K562 (cell line): ENCODE results near the gene CBX2. TPM values are rescaled to one million over a fixed set of nuclear protein-coding genes. Genes with fewer than 3 reads are reported as not detected.
A peak's percentile ranks its signal among the peaks of the same experiment; 100 is the strongest.

ENCODE experiments used
- ATAC-seq: fragments of 200-7000 bp; cut with Tn5 transposase; 3 replicates; pipeline ENCODE4 v1.9.1; 2020; ENCODE audit warnings: moderate library complexity
- BruUV-seq: library from RNA; stranded (reverse); fragments of 400-500 nt; replicated peaks from 2 replicates; lab custom pipeline; 2021; lab: Mats Ljungman, UMichigan
- CTCF ChIA-PET: fragments of 300-600 bp; formaldehyde crosslinking; extraction: SDS; loops from one replicate; lab custom pipeline; 2021; ENCODE audit warnings: low intra/inter-chr PET ratio; lab: Yijun Ruan, JAX
- POLR2A ChIA-PET: fragments of 300-600, 350-650 bp; sonication (Branson Sonifier 250); formaldehyde crosslinking; extraction: SDS; loops from one replicate; lab custom pipeline; 2021; ENCODE audit warnings: antibody characterized with exemption, inconsistent platforms; lab: Yijun Ruan, JAX
- DNase-seq, 4 experiments: peaks; one replicate each; pipeline versions ENCODE4 v3.0.0 to v3.0.0-alpha.2; 2011 to 2018; ENCODE audit warnings: low spot score in 3 of 4, mixed read lengths in 3 of 4; ENCODE audit errors: extremely low read depth in 1 of 4
- FAIRE-seq: peaks from 2 replicates; lab custom pipeline; 2011; peaks lifted over from hg19 to GRCh38; lab: Jason Lieb, UNC
- H2AFZ ChIP-seq: 2 replicates; pipeline ENCODE4 v1.6.0; 2011; ENCODE audit warnings: low read depth, low read length, control low read depth, inconsistent platforms
- H3K27ac ChIP-seq: fragments of 200-600 bp; 3 replicates; pipeline ENCODE4 v1.8.0; 2011; ENCODE audit warnings: low read depth, mild to moderate bottlenecking, control low read depth, inconsistent platforms, low read length, moderate library complexity, mixed read lengths; ENCODE audit errors: extremely low read depth
- H3K27me3 ChIP-seq, 2 experiments: fragments of 300-600 bp in 1 of 2; 2 replicates in 1 of 2; 3 replicates in 1 of 2; pipeline versions ENCODE4 v1.6.0 to v1.8.0; 2011; ENCODE audit warnings: inconsistent platforms in 2 of 2, low read length in 2 of 2, mild to moderate bottlenecking in 1 of 2, mixed read lengths in 1 of 2, moderate library complexity in 1 of 2; ENCODE audit not compliant: control insufficient read depth in 2 of 2, insufficient read depth in 2 of 2
- H3K36me3 ChIP-seq: fragments of 300-600 bp; 3 replicates; pipeline ENCODE4 v1.8.0; 2011; ENCODE audit warnings: mild to moderate bottlenecking, low read length, inconsistent platforms; ENCODE audit not compliant: control insufficient read depth, insufficient read depth
- H3K4me1 ChIP-seq, 2 experiments: fragments of 200-600 bp in 1 of 2; replicated peaks in 1 of 2; 2 replicates in 1 of 2; 3 replicates in 1 of 2; pipeline versions ENCODE4 v1.5.1 to v1.8.0; 2011; ENCODE audit warnings: inconsistent platforms in 2 of 2, low read length in 2 of 2, mild to moderate bottlenecking in 1 of 2, mixed read lengths in 1 of 2, moderate library complexity in 1 of 2; ENCODE audit not compliant: control insufficient read depth in 2 of 2, insufficient read depth in 2 of 2
- H3K4me2 ChIP-seq: 2 replicates; pipeline ENCODE4 v1.6.1; 2011; ENCODE audit warnings: low read length, control low read depth, inconsistent platforms, mixed read lengths; ENCODE audit not compliant: insufficient read depth
- H3K4me3 ChIP-seq: fragments of 200-600 bp; sonication (generic), shearing (Covaris generic); 2 replicates; pipeline ENCODE4 v1.5.1; 2016; ENCODE audit warnings: control low read depth, inconsistent platforms
- H3K79me2 ChIP-seq: fragments of 200-600 bp; 3 replicates; pipeline ENCODE4 v1.8.0; 2011; ENCODE audit warnings: low read length, inconsistent platforms; ENCODE audit not compliant: control insufficient read depth, insufficient read depth
- H3K9ac ChIP-seq, 2 experiments: 2 replicates each; pipeline versions ENCODE4 v1.6.0 to v1.6.1; 2011; ENCODE audit warnings: low read depth in 2 of 2, low read length in 2 of 2, control low read depth in 1 of 2, inconsistent platforms in 1 of 2, mild to moderate bottlenecking in 1 of 2, mixed read lengths in 1 of 2; ENCODE audit not compliant: insufficient read depth in 1 of 2
- H3K9me1 ChIP-seq: one replicate; pipeline ENCODE4 v1.6.0; 2011; ENCODE audit warnings: inconsistent platforms, mild to moderate bottlenecking, low read length, moderate library complexity; ENCODE audit not compliant: control insufficient read depth, insufficient read depth
- H3K9me3 ChIP-seq: replicated peaks from 2 replicates; pipeline ENCODE4 v1.5.1; 2011; ENCODE audit warnings: low read depth, low read length, inconsistent platforms; ENCODE audit not compliant: control insufficient read depth, insufficient read depth
- H4K20me1 ChIP-seq: replicated peaks from 2 replicates; pipeline ENCODE4 v1.6.1; 2011; ENCODE audit warnings: low read length, inconsistent platforms, mixed read lengths; ENCODE audit not compliant: control insufficient read depth, insufficient read depth
- CHD1 ChIP-seq: fragments of 200-600 bp; sonication (generic); IDR thresholded peaks from one replicate; pipeline ENCODE4 v1.6.1; 2012; ENCODE audit warnings: mild to moderate bottlenecking, moderate library complexity, low read length, inconsistent platforms
- DPF2 ChIP-seq: fragments of 450-650 bp; IDR thresholded peaks from 2 replicates; pipeline ENCODE4 v1.6.1; 2016
- ILF3 ChIP-seq: fragments of 450-650 bp; IDR thresholded peaks from 2 replicates; pipeline ENCODE4 v1.6.1; 2018; ENCODE audit warnings: antibody characterized with exemption, mild to moderate bottlenecking, moderate library complexity, borderline replicate concordance
- NEUROD1 ChIP-seq: fragments of 150-350 bp; IDR thresholded peaks from 2 replicates; pipeline ENCODE4 v1.6.1; 2014; ENCODE audit warnings: borderline replicate concordance, low read length, low read depth; ENCODE audit not compliant: partially characterized antibody
- NFIC ChIP-seq: fragments of 450-650 bp; IDR thresholded peaks from 2 replicates; pipeline ENCODE4 v1.6.1; 2017; ENCODE audit warnings: mild to moderate bottlenecking, inconsistent platforms
- NR2C2 ChIP-seq, 2 experiments: fragments of 200-800 bp in 1 of 2; sonication (Bioruptor generic) in 1 of 2; sonication (generic) in 1 of 2; formaldehyde crosslinking in 1 of 2; IDR thresholded peaks; 2 replicates each; pipeline versions ENCODE4 v1.6.1 to v1.8.0; 2016 to 2022; ENCODE audit warnings: mild to moderate bottlenecking in 1 of 2, missing compliant biosample characterization in 1 of 2, missing genetic modification characterization in 1 of 2, missing genetic modification reagents in 1 of 2
- PHB2 ChIP-seq: fragments of 450-650 bp; IDR thresholded peaks from 2 replicates; pipeline ENCODE4 v1.6.1; 2017; ENCODE audit warnings: low read depth
- RBBP5 ChIP-seq: fragments of 200-600 bp; sonication (generic); IDR thresholded peaks from 2 replicates; pipeline ENCODE4 v1.6.1; 2012; ENCODE audit warnings: borderline replicate concordance, mild to moderate bottlenecking, low read length, control low read depth, inconsistent platforms; ENCODE audit not compliant: insufficient read depth, poor library complexity, severe bottlenecking
- ZBTB7A ChIP-seq: IDR thresholded peaks from 2 replicates; pipeline ENCODE4 v1.6.1; 2011; ENCODE audit warnings: low read depth, mild to moderate bottlenecking, low read length, moderate library complexity, borderline replicate concordance; ENCODE audit not compliant: control insufficient read depth
- ZNF212 ChIP-seq: fragments of 450-650 bp; formaldehyde crosslinking; IDR thresholded peaks from 2 replicates; pipeline ENCODE4 v1.4.0; 2020; ENCODE audit warnings: mild to moderate bottlenecking
- WGBS: fragments of 100-300 bp; shearing (Covaris generic); methylation state at CpG from one replicate; pipeline ENCODE4 v1.1.6; 2016; ENCODE audit warnings: low coverage, mixed read lengths; ENCODE audit not compliant: insufficient coverage; ENCODE audit errors: missing lambda C conversion rate; 5-methylcytosine and 5-hydroxymethylcytosine counted together
- in situ Hi-C: fragments of 300-500 bp; cut with MboI; formaldehyde crosslinking; loops from 4 replicates; pipeline ENCODE4 v1.15.0; 2018; ENCODE audit warnings: inconsistent platforms, mixed read lengths
- intact Hi-C: fragments of 100-400 bp; cut with micrococcal nuclease; formaldehyde crosslinking; loops from 2 replicates; pipeline ENCODE4 v1.14.2; 2022
- polyA plus RNA-seq, 8 experiments: library from polyadenylated mRNA; depleted of rRNA in 4 of 8; stranded (reverse) in 5 of 8; unstranded in 3 of 8; fragments of >200 nt; fragmentation: Nextera tagmentation in 2 of 8; fragmentation: Illumina TruSeq in 1 of 8; extraction: Ambion mirVana in 2 of 8; extraction: Trizol in 1 of 8; gene quantifications; 2 replicates each; pipeline versions ENCODE4 v1.2.1 to v1.2.3, GENCODE V29; 2011 to 2014; ENCODE audit warnings: inconsistent platforms in 1 of 8, missing spikeins in 1 of 8
- total RNA-seq, 7 experiments: library from RNA; depleted of rRNA in 6 of 7; stranded (reverse); fragments of >200 nt in 6 of 7; fragmentation: Illumina TruSeq in 2 of 7; extraction: Trizol in 2 of 7; gene quantifications; 2 replicates each; pipeline versions ENCODE4 v1.2.1 to v1.2.3, GENCODE V29; 2011 to 2021; ENCODE audit warnings: low replicate concordance in 1 of 7
- TF ChIP-seq, protein P1 (sequence below), 2 experiments: fragments of 450-650 bp in 1 of 2; sonication (generic) in 1 of 2; formaldehyde crosslinking in 1 of 2; IDR thresholded peaks; 2 replicates each; pipeline versions ENCODE4 v1.7.1 to v1.9.0; 2016 to 2022; ENCODE audit warnings: inconsistent platforms in 1 of 2, mild to moderate bottlenecking in 1 of 2, missing genetic modification reagents in 1 of 2

The CBX2 gene
- total and polyA plus RNA-seq, 9 of the 15 experiments (the other 6 are each of a cell fraction or from before 2014, with no cell fraction given), result 0.66 to 26.9 (median 13.9) TPM

DNA sequence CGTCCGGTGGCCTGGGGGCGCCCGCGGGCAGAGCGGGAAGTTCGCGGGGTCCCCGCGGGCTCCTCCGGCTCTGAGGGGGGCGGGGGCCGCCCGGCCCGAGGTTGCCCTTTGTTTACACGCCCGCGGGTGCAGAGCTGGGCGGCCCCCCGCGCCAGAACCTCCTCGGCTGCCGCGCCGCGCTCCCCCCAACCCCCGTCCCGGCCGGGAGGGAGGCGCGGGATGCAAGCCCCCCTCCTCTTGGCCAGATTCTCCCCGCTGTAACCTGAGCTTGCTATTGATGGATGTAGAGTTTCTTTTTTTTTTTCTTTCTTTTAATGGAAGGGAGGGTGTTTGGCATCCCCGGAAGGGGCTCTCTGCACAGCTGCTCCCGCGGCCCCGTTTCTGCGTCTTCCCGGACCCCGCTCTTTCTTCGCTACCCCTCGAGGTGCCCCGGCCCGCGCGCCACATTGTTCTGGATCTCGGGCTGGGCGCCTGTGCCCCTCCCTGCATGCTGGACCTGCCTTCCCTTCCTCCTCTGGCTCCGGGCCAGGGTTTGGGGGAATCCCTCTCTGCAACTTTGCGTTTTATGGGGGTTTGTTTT, 646 bp downstream of the CBX2 start:
- Histone ChIP-seq H3K9ac (peak overlapping the region; percentile 51 to 93), H3K4me2 (peak overlapping the region; percentile 72), H3K27ac (peak overlapping the region; percentile 69; the same call in 1 of the 3 replicates), H4K20me1 (no peaks in the 10 kb centered on the region), H3K36me3 (peaks cover 40% of the 10 kb centered on the region), H3K9me3 (no peaks in the 10 kb centered on the region), H3K4me1 (peaks cover 23 to 38% of the 10 kb centered on the region in 2 experiments), H3K79me2 (peaks cover 19% of the 10 kb centered on the region), H3K4me3 (peak overlapping the region; percentile 77), H2AFZ (peak overlapping the region; percentile 79), H3K27me3 (no peaks in the 10 kb centered on the region), H3K9me1 (no peaks in the 10 kb centered on the region)
- FAIRE-seq (no peak), ATAC-seq (peak; percentile 26), DNase-seq (peak in 3 of 4 experiments; percentile 42 to 65 (median 44))
- WGBS, result 2% methylated on average over 37 of the region's 49 CpGs
- intact Hi-C loops (loop anchor here (5.0 kb wide), 1 partner anchor 36 kb away; no protein-coding TSS in a partner anchor), in situ Hi-C loops (no loop called here)
- no TSS peak for BruUV-seq
- POLR2A ChIA-PET, result interaction anchor here (0.6 to 1.9 kb wide), 8 partner anchors 8 to 67 kb away, joined by 4 to 9 read pairs (median 5); partner anchors contain the start of gene CBX8
- CTCF ChIA-PET, result interaction anchor here (0.6 to 2.1 kb wide), 2 partner anchors 32 to 37 kb away, joined by 3 to 8 read pairs; no protein-coding TSS in a partner anchor
- no peak for TF ChIP-seq ZNF212 (CRISPR knock-in tag)
- peak; percentile 31 for TF ChIP-seq CHD1
- TF ChIP-seq PHB2, result no peak
- TF ChIP-seq NEUROD1, result peak; percentile 19
- TF ChIP-seq ZBTB7A, result peak; percentile 13; the same call in 1 of the 2 replicates
- peak; percentile 28 for TF ChIP-seq RBBP5
- TF ChIP-seq ILF3, result no peak
- TF ChIP-seq DPF2, result peak; percentile 22; the same call in 1 of the 2 replicates
- TF ChIP-seq, protein P1, sequence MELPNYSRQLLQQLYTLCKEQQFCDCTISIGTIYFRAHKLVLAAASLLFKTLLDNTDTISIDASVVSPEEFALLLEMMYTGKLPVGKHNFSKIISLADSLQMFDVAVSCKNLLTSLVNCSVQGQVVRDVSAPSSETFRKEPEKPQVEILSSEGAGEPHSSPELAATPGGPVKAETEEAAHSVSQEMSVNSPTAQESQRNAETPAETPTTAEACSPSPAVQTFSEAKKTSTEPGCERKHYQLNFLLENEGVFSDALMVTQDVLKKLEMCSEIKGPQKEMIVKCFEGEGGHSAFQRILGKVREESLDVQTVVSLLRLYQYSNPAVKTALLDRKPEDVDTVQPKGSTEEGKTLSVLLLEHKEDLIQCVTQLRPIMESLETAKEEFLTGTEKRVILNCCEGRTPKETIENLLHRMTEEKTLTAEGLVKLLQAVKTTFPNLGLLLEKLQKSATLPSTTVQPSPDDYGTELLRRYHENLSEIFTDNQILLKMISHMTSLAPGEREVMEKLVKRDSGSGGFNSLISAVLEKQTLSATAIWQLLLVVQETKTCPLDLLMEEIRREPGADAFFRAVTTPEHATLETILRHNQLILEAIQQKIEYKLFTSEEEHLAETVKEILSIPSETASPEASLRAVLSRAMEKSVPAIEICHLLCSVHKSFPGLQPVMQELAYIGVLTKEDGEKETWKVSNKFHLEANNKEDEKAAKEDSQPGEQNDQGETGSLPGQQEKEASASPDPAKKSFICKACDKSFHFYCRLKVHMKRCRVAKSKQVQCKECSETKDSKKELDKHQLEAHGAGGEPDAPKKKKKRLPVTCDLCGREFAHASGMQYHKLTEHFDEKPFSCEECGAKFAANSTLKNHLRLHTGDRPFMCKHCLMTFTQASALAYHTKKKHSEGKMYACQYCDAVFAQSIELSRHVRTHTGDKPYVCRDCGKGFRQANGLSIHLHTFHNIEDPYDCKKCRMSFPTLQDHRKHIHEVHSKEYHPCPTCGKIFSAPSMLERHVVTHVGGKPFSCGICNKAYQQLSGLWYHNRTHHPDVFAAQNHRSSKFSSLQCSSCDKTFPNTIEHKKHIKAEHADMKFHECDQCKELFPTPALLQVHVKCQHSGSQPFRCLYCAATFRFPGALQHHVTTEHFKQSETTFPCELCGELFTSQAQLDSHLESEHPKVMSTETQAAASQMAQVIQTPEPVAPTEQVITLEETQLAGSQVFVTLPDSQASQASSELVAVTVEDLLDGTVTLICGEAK (IDR thresholded peaks at IDR 0.05), result peak; percentile 26; the same call in 1 of the 2 replicates
- TF ChIP-seq, protein P1 (CRISPR knock-in tag; IDR thresholded peaks at IDR 0.05), result no peak
- TF ChIP-seq NR2C2 (CRISPR knock-in tag; IDR thresholded peaks at IDR 0.05), result no peak
- TF ChIP-seq NR2C2 (tag; IDR thresholded peaks at IDR 0.05), result no peak
- TF ChIP-seq NFIC, result peak; percentile 94
